ENCODE measurements around the gene ZNF337.

ZNF337 gene

GRCh38 chr20:25624500-25624939, 72.1 kb downstream of the ZNF337 start:
- no peaks in the 10 kb centered on the region for H3K27me3 ChIP-seq (replicated peaks; ENCODE audit: control insufficient read depth, insufficient read depth, low read length)

More at GRCh38 chr20:25624500-25624939, 72.1 kb downstream of the ZNF337 start:
- Histone ChIP-seq H3K9ac (ENCODE audit: low read length) (peak overlapping the region; percentile 89), H3K9me3 (ENCODE audit: control insufficient read depth, low read length) (no peaks in the 10 kb centered on the region), H3K4me1 (ENCODE audit: control insufficient read depth, insufficient read depth, low read length) (peaks cover 17% of the 10 kb centered on the region), H3K36me3 (ENCODE audit: control insufficient read depth, insufficient read depth, low read length, severe bottlenecking) (no peaks in the 10 kb centered on the region), H3K4me3 (ENCODE audit: low read length) (peak overlapping the region; percentile 86)
- DNase-seq (ENCODE audit: low read depth): no peak
